Keratinocyte (primary cell): ENCODE data around the gene UPF3A. TPM values are rescaled to one million over a fixed set of nuclear protein-coding genes. Genes with fewer than 3 reads are reported as not detected.
"Not testable (repeated sequence)": the region's sequence is repeated elsewhere in the genome, so short reads cannot be mapped to it uniquely, and the experiment has no call there.

ENCODE experiments used
- DNase-seq: peaks from one replicate; pipeline ENCODE4 v3.0.0-alpha.2; 2011; ENCODE audit warnings: low read depth, missing footprints, low spot score
- FAIRE-seq: peaks from 2 replicates; lab custom pipeline; 2011; peaks lifted over from hg19 to GRCh38; lab: Jason Lieb, UNC
- H2AFZ ChIP-seq: 2 replicates; pipeline ENCODE4 v1.6.0; 2012; ENCODE audit warnings: low read length, control low read depth, inconsistent platforms; ENCODE audit not compliant: control insufficient read depth
- H3K27ac ChIP-seq: 2 replicates; pipeline ENCODE4 v1.5.1; 2011; ENCODE audit warnings: low read length; ENCODE audit not compliant: control insufficient read depth, insufficient read depth
- H3K27me3 ChIP-seq: 3 replicates; pipeline ENCODE4 v1.6.0; 2011; ENCODE audit warnings: low read length; ENCODE audit not compliant: control insufficient read depth, insufficient read depth; ENCODE audit errors: extremely low read depth
- H3K36me3 ChIP-seq, 2 experiments: 2 replicates in 1 of 2; 3 replicates in 1 of 2; pipeline ENCODE4 v1.5.1; 2011; ENCODE audit warnings: low read length in 2 of 2, mild to moderate bottlenecking in 1 of 2; ENCODE audit not compliant: control insufficient read depth in 2 of 2, insufficient read depth in 2 of 2; ENCODE audit errors: extremely low read depth in 1 of 2
- H3K4me1 ChIP-seq: 3 replicates; pipeline ENCODE4 v1.5.1; 2011; ENCODE audit warnings: low read length; ENCODE audit not compliant: control insufficient read depth, insufficient read depth; ENCODE audit errors: extremely low read depth
- H3K4me2 ChIP-seq: 3 replicates; pipeline ENCODE4 v1.6.0; 2011; ENCODE audit warnings: low read depth, low read length; ENCODE audit not compliant: control insufficient read depth, insufficient read depth; ENCODE audit errors: extremely low read depth
- H3K4me3 ChIP-seq, 3 experiments: fragments of 200-600 bp in 1 of 3; sonication (generic) in 1 of 3; 2 replicates in 2 of 3; 3 replicates in 1 of 3; pipeline ENCODE4 v1.5.1; 2011 to 2016; ENCODE audit warnings: low read length in 3 of 3, mild to moderate bottlenecking in 3 of 3, control low read depth in 2 of 3, inconsistent platforms in 1 of 3, low read depth in 1 of 3, mixed read lengths in 1 of 3, mixed run types in 1 of 3, moderate library complexity in 1 of 3; ENCODE audit not compliant: control insufficient read depth in 2 of 3, insufficient read depth in 2 of 3; ENCODE audit errors: extremely low read depth in 1 of 3
- H3K79me2 ChIP-seq: 2 replicates; pipeline ENCODE4 v1.6.0; 2012; ENCODE audit warnings: low read length; ENCODE audit not compliant: control insufficient read depth, insufficient read depth
- H3K9ac ChIP-seq: 3 replicates; pipeline ENCODE4 v1.6.0; 2011; ENCODE audit warnings: low read length; ENCODE audit not compliant: control insufficient read depth, insufficient read depth; ENCODE audit errors: extremely low read depth
- H3K9me1 ChIP-seq: 3 replicates; pipeline ENCODE4 v1.6.0; 2011; ENCODE audit warnings: low read length; ENCODE audit not compliant: control insufficient read depth, insufficient read depth; ENCODE audit errors: extremely low read depth
- H3K9me3 ChIP-seq: 2 replicates; pipeline ENCODE4 v1.5.1; 2012; ENCODE audit warnings: low read depth, low read length; ENCODE audit not compliant: control insufficient read depth
- H4K20me1 ChIP-seq: 3 replicates; pipeline ENCODE4 v1.6.0; 2011; ENCODE audit warnings: low read length; ENCODE audit not compliant: control insufficient read depth, insufficient read depth; ENCODE audit errors: extremely low read depth
- EZH2 ChIP-seq: IDR thresholded peaks from one replicate; pipeline ENCODE4 v1.6.1; 2012; ENCODE audit warnings: inconsistent platforms, mild to moderate bottlenecking, low read length, moderate library complexity
- dilution Hi-C: fragments of 300-500 bp; cut with MboI; formaldehyde crosslinking; loops from one replicate; pipeline ENCODE4 v1.7.0; 2020; ENCODE audit warnings: low sequenced_read_pairs; ENCODE audit not compliant: extremely low pct_ligation_motif_present
- polyA plus RNA-seq, 5 experiments: library from polyadenylated mRNA; depleted of rRNA in 3 of 5; stranded (reverse) in 3 of 5; stranded (forward) in 1 of 5; unstranded in 1 of 5; fragments of >200 nt; gene quantifications; 1 replicate in 1 of 5; 2 replicates in 3 of 5; 3 replicates in 1 of 5; pipeline versions ENCODE4 v1.2.1 to v1.2.3, GENCODE V29; 2011 to 2012; ENCODE audit warnings: missing spikeins in 2 of 5, low read depth in 1 of 5, low replicate concordance in 1 of 5
- TF ChIP-seq, protein P1 (sequence below), 3 experiments: IDR thresholded peaks in 1 of 3; conservative IDR thresholded peaks in 1 of 3; optimal IDR thresholded peaks in 1 of 3; 2 replicates in 2 of 3; 3 replicates in 1 of 3; pipeline versions ENCODE3 to v1.5.1; 2011; ENCODE audit warnings: low read length in 3 of 3, mild to moderate bottlenecking in 3 of 3, moderate library complexity in 2 of 3, control low read depth in 1 of 3, inconsistent platforms in 1 of 3; ENCODE audit not compliant: insufficient read depth in 2 of 3; ENCODE audit errors: extremely low read depth in 1 of 3

UPF3A gene
- polyA plus RNA-seq, 1 donor (not counting 4 experiments of a cell fraction or from before 2014, with no cell fraction given) = 60.8 TPM

DNA sequence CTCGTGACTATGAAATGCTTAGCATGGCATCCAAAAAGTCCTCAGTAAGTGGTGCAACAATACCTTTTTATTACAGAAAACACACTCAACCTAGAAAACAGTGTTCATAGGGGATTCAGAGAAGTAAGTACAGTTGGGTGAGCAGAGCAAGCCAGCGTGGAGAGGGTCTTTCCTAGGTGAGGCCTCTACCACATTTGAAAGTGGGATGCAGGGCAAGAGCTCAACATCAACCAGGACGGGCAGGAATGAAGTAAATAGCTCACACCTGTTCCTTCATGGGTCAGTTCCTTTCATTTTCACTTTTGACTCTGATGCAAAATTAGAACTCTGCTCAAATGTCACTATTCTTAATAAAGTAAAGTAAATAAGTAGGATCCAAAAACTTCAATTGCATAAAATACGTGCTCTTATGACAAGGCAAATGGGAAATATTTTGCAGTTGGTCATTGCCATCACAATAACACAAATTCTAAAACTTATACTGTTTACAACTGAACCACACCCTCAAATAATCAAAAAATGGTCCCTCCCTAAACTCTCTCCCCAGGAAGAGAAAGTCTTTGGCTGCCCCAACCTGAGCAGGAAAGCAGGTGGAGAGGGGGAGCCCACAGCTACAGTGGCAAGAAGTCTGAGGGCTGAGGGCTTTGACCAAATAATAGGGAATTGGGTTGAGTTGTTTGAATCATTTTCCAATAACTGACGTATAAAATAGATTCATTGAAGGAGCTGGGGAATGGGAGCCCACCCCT lies 53.1 kb downstream of the UPF3A start:
- Histone ChIP-seq H3K9me1 (no peaks in the 10 kb centered on the region), H3K9me3 (no peaks in the 10 kb centered on the region), H3K27ac (no peak overlapping the region), H2AFZ (no peak overlapping the region), H3K27me3 (no peaks in the 10 kb centered on the region), H3K9ac (no peak overlapping the region), H3K4me3 (no peak overlapping the region), H3K79me2 (no peaks in the 10 kb centered on the region), H3K36me3 (no peaks in the 10 kb centered on the region), H4K20me1 (no peaks in the 10 kb centered on the region), H3K4me1 (no peaks in the 10 kb centered on the region), H3K4me2 (no peak overlapping the region)
- TF ChIP-seq EZH2 = no peak
- TF ChIP-seq, protein P1, sequence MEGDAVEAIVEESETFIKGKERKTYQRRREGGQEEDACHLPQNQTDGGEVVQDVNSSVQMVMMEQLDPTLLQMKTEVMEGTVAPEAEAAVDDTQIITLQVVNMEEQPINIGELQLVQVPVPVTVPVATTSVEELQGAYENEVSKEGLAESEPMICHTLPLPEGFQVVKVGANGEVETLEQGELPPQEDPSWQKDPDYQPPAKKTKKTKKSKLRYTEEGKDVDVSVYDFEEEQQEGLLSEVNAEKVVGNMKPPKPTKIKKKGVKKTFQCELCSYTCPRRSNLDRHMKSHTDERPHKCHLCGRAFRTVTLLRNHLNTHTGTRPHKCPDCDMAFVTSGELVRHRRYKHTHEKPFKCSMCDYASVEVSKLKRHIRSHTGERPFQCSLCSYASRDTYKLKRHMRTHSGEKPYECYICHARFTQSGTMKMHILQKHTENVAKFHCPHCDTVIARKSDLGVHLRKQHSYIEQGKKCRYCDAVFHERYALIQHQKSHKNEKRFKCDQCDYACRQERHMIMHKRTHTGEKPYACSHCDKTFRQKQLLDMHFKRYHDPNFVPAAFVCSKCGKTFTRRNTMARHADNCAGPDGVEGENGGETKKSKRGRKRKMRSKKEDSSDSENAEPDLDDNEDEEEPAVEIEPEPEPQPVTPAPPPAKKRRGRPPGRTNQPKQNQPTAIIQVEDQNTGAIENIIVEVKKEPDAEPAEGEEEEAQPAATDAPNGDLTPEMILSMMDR (optimal IDR thresholded peaks at IDR 0.05 in 1 of 3, IDR thresholded peaks at IDR 0.05 in 1 of 3, conservative IDR thresholded peaks at IDR 0.05 in 1 of 3; ENCODE audit: extremely low read depth in 1 of 3, insufficient read depth in 2 of 3, low read length in 3 of 3) = no peak
- dilution Hi-C loops = no loop called here
- FAIRE-seq (no peak), DNase-seq (no peak)

DNA sequence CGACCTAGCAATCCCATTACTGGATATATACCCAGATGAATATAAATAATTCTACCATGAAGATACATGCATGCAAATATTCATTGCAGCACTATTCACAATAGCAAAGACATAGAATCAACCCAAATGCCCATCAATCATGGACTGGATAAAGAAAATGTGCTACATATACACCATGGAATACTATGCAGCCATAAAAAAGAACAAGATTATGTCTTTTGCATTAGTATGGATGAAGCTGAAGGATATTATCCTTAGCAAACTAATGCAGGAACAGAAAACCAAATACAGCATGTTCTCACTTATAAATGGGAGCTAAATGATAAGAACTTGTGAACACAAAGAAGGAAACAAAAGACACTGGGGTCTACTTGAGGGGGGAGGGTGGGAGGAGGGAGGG lies 55.1 kb downstream of the UPF3A start:
- H3K4me3 ChIP-seq, H3K79me2 ChIP-seq, H4K20me1 ChIP-seq, H3K27ac ChIP-seq, H3K4me1 ChIP-seq, H3K36me3 ChIP-seq, DNase-seq, dilution Hi-C loops, H3K9ac ChIP-seq, H3K9me1 ChIP-seq, H3K4me2 ChIP-seq, FAIRE-seq, H2AFZ ChIP-seq, H3K9me3 ChIP-seq, H3K27me3 ChIP-seq: not testable (repeated sequence)

DNA sequence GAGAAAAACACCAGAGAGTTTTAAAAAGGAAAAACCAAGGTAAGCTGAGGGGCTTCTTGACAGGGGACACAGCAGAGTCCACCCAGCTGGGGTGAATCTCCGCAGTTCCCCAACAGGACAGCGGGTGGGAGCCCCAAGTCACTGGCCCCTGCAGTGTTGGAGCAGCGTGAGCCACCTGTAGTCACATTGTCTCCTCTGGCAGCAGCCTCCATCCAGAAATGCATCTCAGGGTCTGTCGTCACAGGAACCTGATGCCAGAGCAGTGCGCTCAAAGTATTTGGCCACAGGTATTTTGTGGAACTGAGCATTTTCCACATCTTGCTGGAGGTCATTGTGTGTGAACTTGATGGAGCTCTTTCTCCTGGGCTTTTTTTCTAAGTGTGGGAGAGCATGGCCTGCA lies 57.6 kb downstream of the UPF3A start:
- Histone ChIP-seq H3K36me3 (no peaks in the 10 kb centered on the region), H3K27me3 (no peaks in the 10 kb centered on the region), H3K9me1 (no peaks in the 10 kb centered on the region), H3K27ac (no peak overlapping the region), H3K4me1 (no peaks in the 10 kb centered on the region), H3K9ac (no peak overlapping the region), H3K9me3 (no peaks in the 10 kb centered on the region), H4K20me1 (no peaks in the 10 kb centered on the region), H2AFZ (no peak overlapping the region), H3K4me3 (no peak overlapping the region), H3K79me2 (no peaks in the 10 kb centered on the region), H3K4me2 (no peak overlapping the region)
- TF ChIP-seq, protein P1 (optimal IDR thresholded peaks at IDR 0.05 in 1 of 3, IDR thresholded peaks at IDR 0.05 in 1 of 3, conservative IDR thresholded peaks at IDR 0.05 in 1 of 3; ENCODE audit: extremely low read depth in 1 of 3, insufficient read depth in 2 of 3, low read length in 3 of 3) = no peak
- no peak for TF ChIP-seq EZH2
- FAIRE-seq (no peak), DNase-seq (no peak)
- dilution Hi-C loops = no loop called here
